Measurements from ENCODE around the gene MITF.
"Not testable (repeated sequence)": the region's sequence is repeated elsewhere in the genome, so short reads cannot be mapped to it uniquely, and the experiment has no call there.

The MITF gene

GRCh38 chr3:69787436-69788168 lies 48.3 kb downstream of the MITF start:
- H3F3A ChIP-seq (ENCODE audit: control insufficient read depth, insufficient read depth), result no peaks in the 10 kb centered on the region
- TF ChIP-seq CTCF (IDR thresholded peaks at IDR 0.05; ENCODE audit: low read depth, low read length, poor library complexity, severe bottlenecking), result no peak
- TF ChIP-seq EZH2phosphoT487 (IDR thresholded peaks at IDR 0.05; ENCODE audit: borderline replicate concordance, low read length), result no peak
- no peak overlapping the region for H3K4me2 ChIP-seq (ENCODE audit: low read length)
- no peaks in the 10 kb centered on the region for H4K20me1 ChIP-seq (ENCODE audit: control insufficient read depth, insufficient read depth, low read depth, low read length)
- no peaks in the 10 kb centered on the region for H3K79me2 ChIP-seq (ENCODE audit: control insufficient read depth, low read length)
- no peak overlapping the region for H3K4me3 ChIP-seq (ENCODE audit: low read length)
- H3K4me1 ChIP-seq (ENCODE audit: control insufficient read depth, low read length), result no peaks in the 10 kb centered on the region
- no peaks in the 10 kb centered on the region for H3K27me3 ChIP-seq (ENCODE audit: control insufficient read depth, low read length)
- H3K9me2 ChIP-seq (replicated peaks; ENCODE audit: control insufficient read depth, low read length), result no peaks in the 10 kb centered on the region
- H3K9me3 ChIP-seq (ENCODE audit: control insufficient read depth, insufficient read depth, low read length), result no peaks in the 10 kb centered on the region
- H3K36me3 ChIP-seq (ENCODE audit: control insufficient read depth, low read length), result no peaks in the 10 kb centered on the region
- H3K27ac ChIP-seq (ENCODE audit: low read depth, low read length), result no peak overlapping the region

GRCh38 chr3:69791106-69791505 lies 51.8 kb downstream of the MITF start:
- Histone ChIP-seq H3K9me3 (ENCODE audit: control insufficient read depth, insufficient read depth, low read length) (no peaks in the 10 kb centered on the region), H3K27me3 (ENCODE audit: control insufficient read depth, low read length) (no peaks in the 10 kb centered on the region), H3K4me2 (ENCODE audit: low read length) (no peak overlapping the region), H3F3A (ENCODE audit: control insufficient read depth, insufficient read depth) (no peaks in the 10 kb centered on the region), H4K20me1 (ENCODE audit: control insufficient read depth, insufficient read depth, low read depth, low read length) (no peaks in the 10 kb centered on the region), H3K4me1 (ENCODE audit: control insufficient read depth, low read length) (no peaks in the 10 kb centered on the region), H3K79me2 (ENCODE audit: control insufficient read depth, low read length) (no peaks in the 10 kb centered on the region), H3K9me2 (replicated peaks; ENCODE audit: control insufficient read depth, low read length) (no peaks in the 10 kb centered on the region), H3K36me3 (ENCODE audit: control insufficient read depth, low read length) (no peaks in the 10 kb centered on the region), H3K4me3 (ENCODE audit: low read length) (no peak overlapping the region), H3K27ac (ENCODE audit: low read depth, low read length) (no peak overlapping the region)
- no peak for TF ChIP-seq EZH2phosphoT487 (IDR thresholded peaks at IDR 0.05; ENCODE audit: borderline replicate concordance, low read length)
- TF ChIP-seq CTCF (IDR thresholded peaks at IDR 0.05; ENCODE audit: low read depth, low read length, poor library complexity, severe bottlenecking), result no peak

GRCh38 chr3:69791919-69792399 lies 52.7 kb downstream of the MITF start:
- Histone ChIP-seq H3K4me3 (ENCODE audit: low read length) (no peak overlapping the region), H3K4me2 (ENCODE audit: low read length) (no peak overlapping the region), H3K36me3 (ENCODE audit: control insufficient read depth, low read length) (no peaks in the 10 kb centered on the region), H3K9me3 (ENCODE audit: control insufficient read depth, insufficient read depth, low read length) (no peaks in the 10 kb centered on the region), H3K27me3 (ENCODE audit: control insufficient read depth, low read length) (no peaks in the 10 kb centered on the region), H3K79me2 (ENCODE audit: control insufficient read depth, low read length) (no peaks in the 10 kb centered on the region), H4K20me1 (ENCODE audit: control insufficient read depth, insufficient read depth, low read depth, low read length) (no peaks in the 10 kb centered on the region), H3K4me1 (ENCODE audit: control insufficient read depth, low read length) (no peaks in the 10 kb centered on the region), H3F3A (ENCODE audit: control insufficient read depth, insufficient read depth) (no peaks in the 10 kb centered on the region), H3K27ac (ENCODE audit: low read depth, low read length) (no peak overlapping the region), H3K9me2 (replicated peaks; ENCODE audit: control insufficient read depth, low read length) (no peaks in the 10 kb centered on the region)
- TF ChIP-seq EZH2phosphoT487 (IDR thresholded peaks at IDR 0.05; ENCODE audit: borderline replicate concordance, low read length) (no peak), CTCF (IDR thresholded peaks at IDR 0.05; ENCODE audit: low read depth, low read length, poor library complexity, severe bottlenecking) (no peak)

GRCh38 chr3:69796126-69796525 lies 56.9 kb downstream of the MITF start:
- not testable (repeated sequence) for H3K27me3 ChIP-seq (ENCODE audit: control insufficient read depth, low read length); H3K79me2 ChIP-seq (ENCODE audit: control insufficient read depth, low read length); H3K27ac ChIP-seq (ENCODE audit: low read depth, low read length)

More at GRCh38 chr3:69796126-69796525, 56.9 kb downstream of the MITF start:
- H3K4me3 ChIP-seq (ENCODE audit: low read length); H3K9me2 ChIP-seq (replicated peaks; ENCODE audit: control insufficient read depth, low read length); H3F3A ChIP-seq (ENCODE audit: control insufficient read depth, insufficient read depth); H3K4me1 ChIP-seq (ENCODE audit: control insufficient read depth, low read length); H3K36me3 ChIP-seq (ENCODE audit: control insufficient read depth, low read length); H3K4me2 ChIP-seq (ENCODE audit: low read length); H3K9me3 ChIP-seq (ENCODE audit: control insufficient read depth, insufficient read depth, low read length); H4K20me1 ChIP-seq (ENCODE audit: control insufficient read depth, insufficient read depth, low read depth, low read length): not testable (repeated sequence)
